Naive thymus-derived CD4-positive, alpha-beta T cell (primary cell): ENCODE measurements around the gene TTC7B. TPM values are rescaled to one million over a fixed set of nuclear protein-coding genes. Genes with fewer than 3 reads are reported as not detected.

Experiments used
- ATAC-seq: fragments of 150-1000 bp; cut with Tn5 transposase; 2 replicates; pipeline ENCODE4 v1.10.0; 2021; ENCODE audit warnings: mild to moderate bottlenecking, moderate library complexity
- CTCF ChIA-PET: fragments of 350-600 bp; sonication (Branson Sonifier 250); formaldehyde crosslinking; loops from one replicate; lab custom pipeline; 2021; ENCODE audit warnings: antibody characterized with exemption; lab: Charles Lee
- POLR2A ChIA-PET: fragments of 350-600 bp; sonication (Branson Sonifier 250); formaldehyde crosslinking; loops from one replicate; lab custom pipeline; 2021; ENCODE audit warnings: antibody characterized with exemption, inconsistent platforms; lab: Charles Lee
- DNase-seq, 9 donors: peaks; one replicate each; pipeline versions ENCODE4 v3.0.0 to v3.0.0-alpha.2; 2020 to 2022; ENCODE audit warnings: mixed read lengths in 1 of 9
- H3K27ac ChIP-seq: one replicate; pipeline ENCODE4 v1.7.0; 2013; ENCODE audit warnings: mild to moderate bottlenecking, low read depth, low read length, moderate library complexity
- H3K27me3 ChIP-seq, 2 donors: one replicate each; pipeline ENCODE4 v1.7.0; 2013; ENCODE audit warnings: low read length in 2 of 2, mild to moderate bottlenecking in 2 of 2, moderate library complexity in 2 of 2; ENCODE audit not compliant: control insufficient read depth in 2 of 2, insufficient read depth in 2 of 2
- H3K36me3 ChIP-seq, 3 experiments: 1 replicate in 2 of 3; 2 replicates in 1 of 3; pipeline ENCODE4 v1.7.0; 2013; ENCODE audit warnings: low read length in 3 of 3, mild to moderate bottlenecking in 3 of 3, moderate library complexity in 1 of 3; ENCODE audit not compliant: insufficient read depth in 3 of 3, control insufficient read depth in 2 of 3
- H3K4me1 ChIP-seq, 2 donors: one replicate each; pipeline ENCODE4 v1.7.0; 2013; ENCODE audit warnings: low read length in 2 of 2, mild to moderate bottlenecking in 2 of 2, moderate library complexity in 1 of 2; ENCODE audit not compliant: control insufficient read depth in 2 of 2, insufficient read depth in 2 of 2
- H3K4me3 ChIP-seq: 2 replicates; pipeline ENCODE4 v1.7.0; 2013; ENCODE audit warnings: mild to moderate bottlenecking, low read length
- H3K9me3 ChIP-seq, 3 experiments: 1 replicate in 2 of 3; 2 replicates in 1 of 3; pipeline ENCODE4 v1.7.0; 2013; ENCODE audit warnings: low read length in 3 of 3; ENCODE audit not compliant: control insufficient read depth in 2 of 3
- H3K27ac Mint-ChIP-seq, 9 donors: one replicate each; pipeline ENCODE4 v1.8.0; 2020 to 2022; ENCODE audit warnings: mixed read lengths in 9 of 9, mild to moderate bottlenecking in 8 of 9, moderate library complexity in 5 of 9, inconsistent platforms in 2 of 9
- H3K27me3 Mint-ChIP-seq, 5 donors: one replicate each; pipeline ENCODE4 v1.8.0; 2021 to 2022; ENCODE audit warnings: mixed read lengths in 5 of 5, mild to moderate bottlenecking in 1 of 5
- H3K36me3 Mint-ChIP-seq, 5 donors: one replicate each; pipeline ENCODE4 v1.8.0; 2020 to 2022; ENCODE audit warnings: mixed read lengths in 5 of 5, mild to moderate bottlenecking in 3 of 5, inconsistent platforms in 1 of 5
- H3K4me1 Mint-ChIP-seq, 7 donors: one replicate each; pipeline ENCODE4 v1.8.0; 2020 to 2022; ENCODE audit warnings: mixed read lengths in 7 of 7, mild to moderate bottlenecking in 3 of 7, inconsistent platforms in 1 of 7
- H3K4me3 Mint-ChIP-seq, 10 donors: one replicate each; pipeline ENCODE4 v1.8.0; 2020 to 2022; ENCODE audit warnings: mild to moderate bottlenecking in 10 of 10, mixed read lengths in 10 of 10, moderate library complexity in 6 of 10, inconsistent platforms in 2 of 10
- H3K9me3 Mint-ChIP-seq, 11 donors: one replicate each; pipeline ENCODE4 v1.8.0; 2020 to 2022; ENCODE audit warnings: mixed read lengths in 11 of 11, mild to moderate bottlenecking in 4 of 11, inconsistent platforms in 1 of 11, moderate library complexity in 1 of 11
- intact Hi-C, 2 donors: fragments of 100-400 bp; cut with micrococcal nuclease; formaldehyde crosslinking; loops; one replicate each; pipeline ENCODE4 v1.15.1; 2023
- polyA plus RNA-seq, 2 donors: library from polyadenylated mRNA; unstranded; fragments of 300-500 nt; fragmentation: Illumina TruSeq; gene quantifications; one replicate each; pipeline ENCODE4 v1.2.3, GENCODE V29; 2021
- total RNA-seq, 6 experiments: library from RNA in 5 of 6; stranded (reverse) in 5 of 6; gene quantifications; 1 replicate in 5 of 6; 2 replicates in 1 of 6; pipeline ENCODE4 v1.2.3 and lab custom pipeline; 2021 to 2026

Gene TTC7B
- total and polyA plus RNA-seq, 7 experiments from 2014 or later = 0.08 to 9.5 (median 3.4) TPM; not detected in 2

DNA sequence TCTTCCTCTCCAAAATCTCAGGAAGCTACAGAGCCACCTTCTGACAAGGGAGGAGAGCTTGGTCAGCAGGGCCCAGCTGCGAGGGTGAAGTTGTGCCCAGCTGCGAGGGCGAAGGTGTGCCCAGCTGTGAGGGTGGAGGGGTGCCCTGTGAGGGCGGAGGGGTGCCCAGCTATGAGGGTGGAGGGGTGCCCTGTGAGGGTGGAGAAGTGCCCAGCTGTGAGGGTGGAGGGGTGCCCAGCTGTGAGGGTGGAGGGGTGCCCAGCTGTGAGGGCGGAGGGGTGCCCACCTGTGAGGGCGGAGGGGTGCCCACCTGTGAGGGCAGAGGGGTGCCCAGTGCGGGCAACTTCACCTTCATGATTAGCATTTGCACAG is 20.4 kb upstream of the TTC7B start:
- Histone ChIP-seq H3K9me3 (no peaks in the 10 kb centered on the region), H3K4me1 (peaks cover 4 to 9% of the 10 kb centered on the region in 2 donors), H3K4me3 (no peak overlapping the region), H3K27me3 (no peaks in the 10 kb centered on the region), H3K27ac (no peak overlapping the region), H3K36me3 (no peaks in the 10 kb centered on the region)
- H3K27me3 Mint-ChIP-seq = peaks cover 0 to 29% (median 0%) of the 10 kb centered on the region in 5 donors
- ChIA-PET POLR2A (no interaction called here), CTCF (no interaction called here)
- peaks cover 0 to 7% (median 0%) of the 10 kb centered on the region in 5 donors for H3K36me3 Mint-ChIP-seq
- DNase-seq (no peak), ATAC-seq (no peak)
- peak overlapping the region in 2 of 10 donors; percentile 40 to 48 for H3K4me3 Mint-ChIP-seq
- H3K4me1 Mint-ChIP-seq = peaks cover 8 to 28% (median 15%) of the 10 kb centered on the region in 7 donors
- peaks cover 0 to 5% (median 0%) of the 10 kb centered on the region in 11 donors for H3K9me3 Mint-ChIP-seq
- H3K27ac Mint-ChIP-seq = peak overlapping the region in 1 of 9 donors; percentile 78
- intact Hi-C loops = no loop called here

DNA sequence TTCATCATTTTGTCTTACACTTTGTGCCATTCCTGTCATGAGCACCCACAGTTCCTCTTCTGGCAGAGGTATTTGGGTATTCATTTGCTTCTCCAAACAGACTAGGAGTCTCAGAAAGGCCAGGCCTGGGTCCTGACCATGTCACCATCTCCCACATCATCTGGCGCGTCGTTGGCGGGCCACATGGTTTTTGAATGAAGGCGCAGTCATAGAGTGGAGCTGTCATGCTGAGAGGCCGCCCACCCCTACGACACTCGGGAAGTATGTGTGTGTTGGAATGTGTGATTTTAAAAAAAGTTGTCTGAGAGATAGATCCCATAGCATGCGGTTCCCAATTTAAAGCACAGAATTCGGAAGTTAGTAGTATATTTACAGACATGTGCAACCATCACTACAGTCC is 15.6 kb upstream of the TTC7B start:
- ChIA-PET CTCF (no interaction called here), POLR2A (no interaction called here)
- Mint-ChIP-seq H3K27me3 (peaks cover 0 to 14% (median 0%) of the 10 kb centered on the region in 5 donors), H3K27ac (peak overlapping the region in 1 of 9 donors; percentile 66), H3K4me3 (peak overlapping the region in 1 of 10 donors; percentile 26), H3K36me3 (peaks cover 0 to 5% (median 0%) of the 10 kb centered on the region in 5 donors), H3K4me1 (peaks cover 18 to 42% (median 32%) of the 10 kb centered on the region in 7 donors), H3K9me3 (peaks cover 0 to 4% (median 0%) of the 10 kb centered on the region in 11 donors)
- H3K27me3 ChIP-seq = no peaks in the 10 kb centered on the region
- H3K36me3 ChIP-seq = no peaks in the 10 kb centered on the region
- DNase-seq = no peak
- H3K9me3 ChIP-seq = no peaks in the 10 kb centered on the region
- H3K4me1 ChIP-seq = peaks cover 19 to 23% of the 10 kb centered on the region in 2 donors
- no peak overlapping the region for H3K4me3 ChIP-seq
- intact Hi-C loops = loop anchor here in 1 of 2 donors (5.0 kb wide), 1 partner anchor 675 kb away; no protein-coding TSS in a partner anchor
- no peak for ATAC-seq
- H3K27ac ChIP-seq = no peak overlapping the region

DNA sequence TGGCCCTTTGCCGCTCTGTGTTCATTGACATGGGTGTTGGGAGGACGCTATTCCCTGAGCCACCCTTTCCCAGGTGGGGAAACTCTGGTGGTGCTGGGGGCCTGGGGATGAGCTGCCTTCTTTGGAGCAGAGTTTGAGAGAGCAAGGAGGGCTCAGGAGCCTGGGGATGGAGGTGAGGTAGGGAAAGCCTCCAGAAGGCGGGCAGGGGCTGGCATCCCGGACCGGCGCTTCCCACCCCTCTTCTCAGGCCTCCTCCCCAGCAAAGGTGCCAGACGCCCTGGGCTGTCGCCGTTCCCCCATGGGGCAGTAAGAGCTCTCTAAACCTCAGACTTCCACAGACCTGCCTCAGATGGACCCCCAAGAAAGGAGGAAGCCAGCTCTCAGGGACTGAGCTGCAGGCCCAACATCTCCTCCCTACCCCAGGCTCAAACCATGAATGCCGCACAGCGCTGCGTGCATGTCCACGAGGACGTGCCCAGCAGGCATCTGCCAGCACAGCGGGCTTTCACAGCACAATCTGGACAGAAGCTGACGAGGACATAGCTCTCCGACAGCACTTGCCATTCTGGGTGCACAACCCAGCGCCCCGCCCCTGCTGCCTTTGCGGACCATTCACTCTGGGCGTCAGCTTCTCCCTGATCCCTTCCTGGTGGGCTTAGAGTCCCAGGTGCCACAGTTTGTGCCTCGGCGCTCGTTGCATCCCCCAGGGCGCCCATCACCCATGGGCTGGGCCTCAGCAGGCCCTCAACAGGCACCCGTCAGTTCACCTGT is 14.9 kb upstream of the TTC7B start:
- Histone ChIP-seq H3K4me1 (peaks cover 14 to 16% of the 10 kb centered on the region in 2 donors), H3K27me3 (no peaks in the 10 kb centered on the region), H3K27ac (no peak overlapping the region), H3K36me3 (no peaks in the 10 kb centered on the region), H3K4me3 (no peak overlapping the region), H3K9me3 (no peaks in the 10 kb centered on the region)
- H3K9me3 Mint-ChIP-seq = peaks cover 0 to 4% (median 0%) of the 10 kb centered on the region in 11 donors
- intact Hi-C loops = loop anchor here in 1 of 2 donors (5.0 kb wide), 1 partner anchor 676 kb away; no protein-coding TSS in a partner anchor
- DNase-seq (no peak), ATAC-seq (no peak)
- H3K36me3 Mint-ChIP-seq = peaks cover 0 to 7% (median 0%) of the 10 kb centered on the region in 5 donors
- H3K4me1 Mint-ChIP-seq = peaks cover 13 to 35% (median 28%) of the 10 kb centered on the region in 7 donors
- no peak overlapping the region for H3K27ac Mint-ChIP-seq
- ChIA-PET POLR2A (no interaction called here), CTCF (no interaction called here)
- no peak overlapping the region for H3K4me3 Mint-ChIP-seq
- H3K27me3 Mint-ChIP-seq = peaks cover 0 to 11% (median 0%) of the 10 kb centered on the region in 5 donors

- Mint-ChIP-seq H3K27me3 (peaks cover 0 to 8% (median 0%) of the 10 kb centered on the region in 5 donors), H3K4me3 (peak overlapping the region in 2 of 10 donors; percentile 7 to 29), H3K36me3 (peaks cover 0 to 12% (median 0%) of the 10 kb centered on the region in 5 donors), H3K4me1 (peaks cover 7 to 28% (median 18%) of the 10 kb centered on the region in 7 donors), H3K27ac (peak overlapping the region in 4 of 9 donors; percentile 10 to 80 (median 66)), H3K9me3 (peaks cover 0 to 6% (median 4%) of the 10 kb centered on the region in 11 donors)
- no peak for DNase-seq
- no peak for ATAC-seq
- ChIA-PET POLR2A (no interaction called here), CTCF (no interaction called here)
- H3K9me3 ChIP-seq = no peaks in the 10 kb centered on the region
- H3K36me3 ChIP-seq = no peaks in the 10 kb centered on the region
- intact Hi-C loops = loop anchor here (2.0 to 10.0 kb wide), 6 partner anchors 71 to 875 kb away; partner anchors contain the start of genes EFCAB11 (in 2 of the 2), TDP1 (in 2 of the 2), CALM1 (in 1 of the 2) and NRDE2 (in 1 of the 2)
- H3K4me3 ChIP-seq = no peak overlapping the region
- H3K27ac ChIP-seq = no peak overlapping the region
- no peaks in the 10 kb centered on the region for H3K27me3 ChIP-seq
- peaks cover 14% of the 10 kb centered on the region in 2 donors for H3K4me1 ChIP-seq
Measured at GRCh38 chr14:90829677-90830076, 13.4 kb upstream of the TTC7B start.

DNA sequence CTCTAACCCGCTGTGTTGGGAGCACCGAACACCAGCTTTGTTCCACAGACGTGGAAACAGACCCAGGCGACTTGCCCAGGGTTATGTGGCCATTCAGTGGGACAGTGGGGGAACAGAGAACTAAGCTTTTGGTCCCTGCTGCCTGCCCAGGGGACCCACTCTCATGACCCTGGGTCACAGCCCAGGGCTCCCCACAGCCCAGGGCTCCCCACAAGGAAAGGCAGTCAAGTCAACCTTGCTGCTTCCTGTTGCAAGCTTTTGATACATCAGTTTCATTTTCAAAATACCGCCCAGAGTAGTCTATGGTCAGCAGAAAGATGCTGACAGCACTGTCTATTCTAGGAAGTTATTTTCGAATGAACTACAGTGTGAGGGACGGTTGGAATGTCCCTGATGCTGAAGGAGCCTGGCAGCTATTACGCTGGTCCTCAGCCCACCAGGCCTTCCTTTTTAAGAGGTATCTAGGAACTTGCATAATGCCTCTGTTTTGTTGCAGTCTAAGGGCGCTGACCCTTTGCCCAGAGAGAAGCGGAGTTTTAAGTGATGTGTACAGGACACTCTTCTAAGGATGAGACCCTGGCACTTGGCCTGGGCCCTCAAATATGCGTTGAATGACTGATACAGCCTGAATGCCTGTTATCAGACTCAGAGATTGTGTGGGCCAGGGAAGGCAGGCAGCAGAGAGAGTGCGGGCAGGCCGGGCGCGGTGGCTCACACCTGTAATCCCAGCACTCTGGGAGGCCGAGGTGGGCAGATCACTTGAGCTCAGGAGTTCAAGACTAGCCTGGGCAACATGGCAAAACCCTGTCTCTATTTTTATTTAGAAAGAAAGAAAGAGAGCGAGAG is 12.6 kb upstream of the TTC7B start:
- peak overlapping the region; percentile 69 to 91 (median 84) for H3K4me3 Mint-ChIP-seq
- peak; percentile 48 for ATAC-seq
- Histone ChIP-seq H3K4me3 (peak overlapping the region; percentile 61), H3K27ac (peak overlapping the region; percentile 69), H3K27me3 (no peaks in the 10 kb centered on the region), H3K4me1 (peaks cover 14% of the 10 kb centered on the region in 2 donors), H3K9me3 (no peaks in the 10 kb centered on the region), H3K36me3 (no peaks in the 10 kb centered on the region)
- intact Hi-C loops = loop anchor here (1.0 to 10.0 kb wide), 11 partner anchors 13 to 874 kb away; partner anchors contain the start of genes EFCAB11 (in 2 of the 2), RPS6KA5 (in 2 of the 2), TDP1 (in 2 of the 2) and CALM1 (in 1 of the 2)
- peaks cover 0 to 11% (median 8%) of the 10 kb centered on the region in 11 donors for H3K9me3 Mint-ChIP-seq
- H3K4me1 Mint-ChIP-seq = peaks cover 7 to 28% (median 18%) of the 10 kb centered on the region in 7 donors
- peak in 5 of 9 donors; percentile 12 to 33 (median 22) for DNase-seq
- H3K27me3 Mint-ChIP-seq = peaks cover 0 to 8% (median 0%) of the 10 kb centered on the region in 5 donors
- ChIA-PET CTCF (no interaction called here), POLR2A (interaction anchor here (0.7 kb wide), 1 partner anchor 537 kb away, joined by 5 read pairs; no protein-coding TSS in a partner anchor)
- peaks cover 0 to 16% (median 0%) of the 10 kb centered on the region in 5 donors for H3K36me3 Mint-ChIP-seq
- peak overlapping the region; percentile 79 to 96 (median 85) for H3K27ac Mint-ChIP-seq
